ENCODE results near the gene MEX3D.

The MEX3D gene

DNA sequence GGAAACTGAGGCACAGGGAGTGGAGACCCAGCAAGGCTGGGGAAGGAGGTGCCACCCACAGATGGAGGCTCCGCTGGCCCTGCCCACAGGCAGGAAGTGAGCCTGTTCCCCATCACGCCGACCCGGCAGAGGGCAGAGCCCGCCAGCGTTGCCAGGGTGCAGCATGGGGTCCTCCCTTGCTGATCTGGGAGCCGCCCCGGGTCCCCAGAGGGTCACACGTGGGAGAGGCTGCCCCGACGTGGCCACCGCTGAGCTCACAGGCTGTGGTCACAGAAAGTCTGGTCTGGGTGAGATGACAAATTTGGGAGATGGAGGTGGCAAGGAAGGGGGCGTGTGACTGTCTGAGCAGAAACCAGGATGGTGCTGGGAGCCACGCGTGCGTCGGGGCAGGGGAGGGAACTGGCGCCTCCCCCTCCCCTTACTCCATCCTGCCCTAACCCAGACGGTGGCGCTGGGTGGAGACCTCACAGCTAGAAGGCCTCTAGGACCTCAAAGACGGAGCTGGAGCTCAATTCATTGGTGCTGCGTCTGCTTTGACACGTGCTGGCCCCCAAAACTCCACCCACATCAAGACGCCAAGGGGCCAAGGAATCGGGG is 7.7 kb downstream of the MEX3D start:
- DNase-seq (ENCODE audit: low spot score) = no peak
- TF ChIP-seq, protein P1, sequence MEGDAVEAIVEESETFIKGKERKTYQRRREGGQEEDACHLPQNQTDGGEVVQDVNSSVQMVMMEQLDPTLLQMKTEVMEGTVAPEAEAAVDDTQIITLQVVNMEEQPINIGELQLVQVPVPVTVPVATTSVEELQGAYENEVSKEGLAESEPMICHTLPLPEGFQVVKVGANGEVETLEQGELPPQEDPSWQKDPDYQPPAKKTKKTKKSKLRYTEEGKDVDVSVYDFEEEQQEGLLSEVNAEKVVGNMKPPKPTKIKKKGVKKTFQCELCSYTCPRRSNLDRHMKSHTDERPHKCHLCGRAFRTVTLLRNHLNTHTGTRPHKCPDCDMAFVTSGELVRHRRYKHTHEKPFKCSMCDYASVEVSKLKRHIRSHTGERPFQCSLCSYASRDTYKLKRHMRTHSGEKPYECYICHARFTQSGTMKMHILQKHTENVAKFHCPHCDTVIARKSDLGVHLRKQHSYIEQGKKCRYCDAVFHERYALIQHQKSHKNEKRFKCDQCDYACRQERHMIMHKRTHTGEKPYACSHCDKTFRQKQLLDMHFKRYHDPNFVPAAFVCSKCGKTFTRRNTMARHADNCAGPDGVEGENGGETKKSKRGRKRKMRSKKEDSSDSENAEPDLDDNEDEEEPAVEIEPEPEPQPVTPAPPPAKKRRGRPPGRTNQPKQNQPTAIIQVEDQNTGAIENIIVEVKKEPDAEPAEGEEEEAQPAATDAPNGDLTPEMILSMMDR (IDR thresholded peaks at IDR 0.05; ENCODE audit: extremely low read depth, missing control alignments) = no peak

DNA sequence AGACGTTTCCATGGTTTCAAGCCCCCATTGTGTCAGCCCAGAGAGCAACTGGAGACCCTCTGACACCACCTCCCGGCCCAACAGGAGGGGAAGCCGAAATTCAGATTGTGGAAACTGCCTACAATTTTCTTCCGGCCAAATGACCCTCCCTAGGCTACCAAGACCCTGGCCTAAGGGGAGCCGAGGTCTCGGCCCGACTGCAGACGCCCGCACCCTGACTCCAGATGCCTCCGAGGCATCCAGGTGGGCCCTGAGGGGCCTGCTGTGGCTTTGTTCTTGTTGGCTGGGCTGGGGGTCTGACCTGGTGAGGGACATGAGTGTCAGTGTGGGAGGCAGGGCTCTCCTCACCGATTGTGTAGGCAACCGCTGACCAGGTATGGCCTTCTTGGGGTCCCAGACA is 9.6 kb downstream of the MEX3D start:
- DNase-seq (ENCODE audit: low spot score) = no peak
- TF ChIP-seq, protein P1 (IDR thresholded peaks at IDR 0.05; ENCODE audit: extremely low read depth, missing control alignments) = no peak

DNA sequence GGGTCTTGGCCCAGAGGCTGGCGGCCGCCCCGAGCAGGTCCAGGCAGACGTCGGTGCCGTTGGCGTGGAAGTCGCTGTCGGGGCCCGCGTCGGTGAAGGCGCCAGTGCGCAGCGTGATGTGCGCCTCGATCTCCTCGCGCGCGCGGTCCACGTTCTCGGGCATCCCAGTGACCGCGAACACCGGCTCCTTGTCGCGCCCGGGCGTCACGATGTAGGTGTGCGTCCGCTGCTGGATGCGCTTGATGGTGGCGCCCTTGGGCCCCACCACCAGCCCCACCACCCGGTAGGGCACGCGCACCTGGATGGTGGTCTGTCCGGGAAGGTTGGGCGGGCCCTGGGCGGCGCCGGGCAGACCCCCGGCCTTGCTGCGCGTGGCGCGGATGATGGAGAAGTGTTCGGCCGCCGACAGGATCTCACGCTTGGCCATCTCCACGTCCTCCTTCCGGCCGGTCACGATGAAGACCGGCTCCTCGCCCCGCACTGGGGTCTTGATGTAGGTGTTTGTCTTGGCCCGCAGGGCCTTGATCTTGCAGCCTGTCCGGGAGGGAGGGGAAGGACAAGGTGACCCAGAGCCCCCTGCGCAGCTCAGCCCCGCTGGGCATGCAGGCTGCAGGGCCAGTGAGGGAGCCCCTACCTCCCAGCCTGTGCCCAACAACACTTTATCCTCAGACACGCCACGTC is 11.6 kb downstream of the MEX3D start:
- no peak for DNase-seq (ENCODE audit: low spot score)

DNA sequence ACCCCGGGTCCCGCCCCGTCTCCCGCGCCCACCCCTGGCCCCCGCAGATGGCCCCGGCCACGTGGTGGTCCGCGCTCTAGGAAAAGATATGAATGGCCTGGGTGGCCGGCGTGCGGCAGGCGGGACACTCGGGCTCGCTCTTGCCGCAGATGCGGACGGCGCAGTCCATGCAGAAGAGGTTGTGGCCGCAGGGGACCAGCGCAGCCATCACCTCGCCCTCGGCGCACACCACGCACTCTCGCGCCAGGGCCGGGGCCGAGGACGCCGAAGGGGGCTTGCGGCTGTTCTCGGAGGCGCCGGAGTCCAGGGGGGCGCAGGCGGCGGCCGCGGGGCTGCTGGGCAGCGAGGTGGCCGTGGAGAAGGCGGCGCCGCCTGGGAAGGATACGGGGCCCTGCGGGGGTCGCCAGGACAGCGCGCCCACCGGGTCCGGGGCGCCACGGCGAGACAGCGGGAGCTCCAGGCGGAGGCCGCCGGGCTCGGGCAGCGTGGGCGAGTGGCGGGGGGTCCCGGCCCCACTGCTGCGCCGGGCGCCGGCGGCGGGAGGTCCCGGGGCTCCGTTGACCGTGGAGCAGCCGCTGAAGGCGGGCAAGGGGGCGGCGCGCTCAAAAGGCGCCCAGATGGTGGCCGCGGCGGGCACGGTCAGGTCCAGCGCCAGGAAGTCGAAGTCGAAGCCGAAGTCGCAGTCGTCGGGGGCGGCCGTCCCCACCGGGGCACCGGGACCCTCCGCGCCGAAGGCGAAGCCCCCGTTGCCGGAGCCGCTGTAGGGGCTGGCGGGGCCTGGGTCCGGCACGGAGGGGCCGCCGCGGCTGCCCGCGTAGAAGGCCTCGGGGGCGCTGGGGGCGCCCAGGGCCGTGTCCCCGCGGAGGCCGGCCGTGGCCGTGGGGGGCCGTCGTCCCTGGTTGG is 12.4 kb downstream of the MEX3D start:
- DNase-seq (ENCODE audit: low spot score) = no peak
- TF ChIP-seq, protein P1 (IDR thresholded peaks at IDR 0.05; ENCODE audit: extremely low read depth, missing control alignments) = no peak

More for the DNA sequence above, 11.6 kb downstream of the MEX3D start:
- TF ChIP-seq, protein P1 (IDR thresholded peaks at IDR 0.05; ENCODE audit: extremely low read depth, missing control alignments) = no peak

DNA sequence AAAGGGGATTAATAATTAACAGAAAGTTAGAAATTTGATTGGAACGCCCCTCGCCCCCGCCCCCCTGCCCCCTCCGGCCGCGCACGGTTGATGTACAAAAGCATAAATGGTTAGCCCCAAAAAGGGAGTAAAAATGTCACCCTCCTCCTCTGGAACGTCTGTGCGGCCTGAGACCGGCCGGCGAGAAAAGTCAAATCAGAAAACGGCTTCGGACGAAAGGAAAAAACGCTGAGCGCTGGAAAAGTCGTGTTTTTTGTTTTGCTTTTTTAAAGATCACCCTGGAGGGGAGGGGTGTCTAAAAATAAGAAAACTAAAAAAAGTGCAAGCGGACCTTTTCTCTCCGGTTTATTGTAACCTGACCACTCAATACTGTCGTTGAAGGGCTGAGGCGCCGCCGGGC is 13.2 kb downstream of the MEX3D start:
- no peak for DNase-seq (ENCODE audit: low spot score)
- TF ChIP-seq, protein P1 (IDR thresholded peaks at IDR 0.05; ENCODE audit: extremely low read depth, missing control alignments) = no peak

DNA sequence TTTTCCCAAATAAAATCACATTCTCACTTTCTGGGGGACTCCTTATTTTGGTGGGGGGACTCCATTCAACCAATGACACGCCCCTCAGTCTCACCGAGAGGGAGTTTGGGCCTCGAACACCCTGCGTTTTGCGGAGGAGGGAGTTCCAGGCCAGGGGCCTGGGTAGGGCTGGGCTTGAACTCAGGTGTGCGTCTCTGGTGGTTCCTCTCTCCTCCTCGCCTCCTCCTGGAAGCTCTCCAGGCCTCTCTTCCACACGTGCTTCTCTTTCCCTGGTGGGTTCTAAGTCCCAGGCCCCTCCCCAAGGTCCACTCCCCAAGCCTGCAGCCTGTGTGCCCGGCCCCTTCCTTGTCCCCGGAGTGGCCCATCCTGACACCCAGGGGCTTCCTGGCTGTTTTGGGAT is 14.7 kb downstream of the MEX3D start:
- TF ChIP-seq, protein P1 (IDR thresholded peaks at IDR 0.05; ENCODE audit: extremely low read depth, missing control alignments) = no peak
- DNase-seq (ENCODE audit: low spot score) = no peak

Data from GM20000 (cell line).